ENCODE data around the gene GMPPB. TPM values are rescaled to one million over a fixed set of nuclear protein-coding genes. Genes with fewer than 3 reads are reported as not detected.
A peak's percentile ranks its signal among the peaks of the same experiment; 100 is the strongest.

The GMPPB gene
- total and polyA plus RNA-seq, 12 donors = 11.2 to 141 (median 30.1) TPM

DNA sequence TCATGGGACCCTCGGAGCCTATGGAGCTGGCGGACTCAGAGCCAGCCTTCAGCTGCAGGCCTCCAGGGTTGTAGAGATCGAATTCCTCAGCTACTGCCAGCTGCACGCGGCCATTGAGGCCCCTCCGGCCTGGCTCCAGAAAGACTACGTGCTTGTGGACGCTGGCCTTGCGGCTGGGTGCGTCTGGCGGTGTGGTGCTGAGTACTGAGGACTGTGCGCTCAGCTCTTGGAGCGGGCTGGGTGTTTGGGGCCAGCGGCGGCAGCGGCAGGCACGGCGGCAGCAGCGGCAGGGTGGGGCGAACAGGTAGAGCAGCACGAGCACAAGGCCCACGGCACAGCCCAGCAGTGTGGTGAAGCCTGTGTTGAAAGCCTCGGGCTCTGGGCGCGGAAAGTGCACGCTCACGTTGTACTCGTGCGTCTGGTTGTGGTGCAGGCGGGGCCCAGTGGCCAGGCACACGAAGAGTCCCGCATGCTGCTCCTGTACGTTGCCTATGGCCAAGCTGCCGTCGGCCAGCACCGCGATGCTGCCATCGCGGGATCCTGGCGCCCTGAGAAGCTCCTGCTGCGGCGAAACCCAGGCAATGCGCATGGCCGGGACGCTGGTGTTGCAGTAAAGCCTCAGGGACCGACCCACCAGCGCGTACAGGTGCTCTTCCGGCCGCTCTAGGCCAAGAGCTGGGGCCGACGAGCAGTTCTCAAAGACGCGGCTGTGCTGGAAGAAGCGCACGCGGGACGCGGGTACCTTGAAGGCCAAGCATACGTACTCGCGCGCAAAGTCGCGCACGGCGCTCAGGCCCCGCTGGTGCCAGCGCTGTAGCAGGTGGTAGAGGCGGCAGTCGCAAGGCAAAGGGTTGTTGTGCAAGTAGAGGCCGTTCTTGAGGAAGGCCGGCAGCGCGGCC is 5.5 kb downstream of the GMPPB start:
- intact Hi-C loops (cut with DNase I) = no loop called here
- DNase-seq = peak in 1 of 7 donors; percentile 7
- H3K36me3 ChIP-seq (replicated peaks in 1 of 2) = peaks cover 0 to 17% of the 10 kb centered on the region in 2 donors

DNA sequence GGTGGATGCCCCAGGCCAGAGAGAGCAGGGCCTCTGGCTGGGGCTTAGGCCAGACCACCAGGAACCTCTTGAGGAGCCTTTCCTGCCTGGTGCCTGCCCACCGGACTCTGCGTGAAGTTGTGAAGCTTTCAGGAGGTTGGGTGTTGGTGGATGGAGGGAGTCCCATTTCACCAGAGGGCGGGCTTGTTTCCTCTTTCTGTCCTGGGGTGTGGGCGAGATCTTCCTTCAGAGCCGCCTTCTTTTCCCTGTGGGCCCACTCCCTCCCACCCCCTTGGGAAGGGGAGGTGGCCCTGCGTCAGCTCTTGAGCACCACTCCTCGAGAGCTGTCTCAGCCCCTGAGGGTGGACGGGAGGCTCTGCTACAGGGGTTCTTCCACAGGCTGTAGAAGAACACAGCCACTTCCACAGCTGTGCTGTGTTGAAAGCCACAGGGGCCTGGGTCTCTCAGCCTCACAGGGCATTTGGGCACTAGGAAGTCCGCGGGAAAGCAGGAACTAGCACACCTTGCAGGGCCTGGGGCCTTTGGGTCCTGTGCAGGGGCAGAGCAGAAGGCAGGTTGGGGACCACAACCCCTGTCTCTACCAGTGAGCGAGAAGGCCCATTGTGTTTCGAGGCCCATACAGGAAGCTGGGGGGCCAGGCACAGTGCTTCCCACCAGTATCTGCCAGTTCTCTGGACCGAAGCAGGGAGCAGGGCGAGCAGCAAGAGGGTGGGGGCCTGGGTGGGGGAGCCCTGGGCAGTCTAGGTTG is 6.4 kb downstream of the GMPPB start:
- TF ChIP-seq, protein P1, sequence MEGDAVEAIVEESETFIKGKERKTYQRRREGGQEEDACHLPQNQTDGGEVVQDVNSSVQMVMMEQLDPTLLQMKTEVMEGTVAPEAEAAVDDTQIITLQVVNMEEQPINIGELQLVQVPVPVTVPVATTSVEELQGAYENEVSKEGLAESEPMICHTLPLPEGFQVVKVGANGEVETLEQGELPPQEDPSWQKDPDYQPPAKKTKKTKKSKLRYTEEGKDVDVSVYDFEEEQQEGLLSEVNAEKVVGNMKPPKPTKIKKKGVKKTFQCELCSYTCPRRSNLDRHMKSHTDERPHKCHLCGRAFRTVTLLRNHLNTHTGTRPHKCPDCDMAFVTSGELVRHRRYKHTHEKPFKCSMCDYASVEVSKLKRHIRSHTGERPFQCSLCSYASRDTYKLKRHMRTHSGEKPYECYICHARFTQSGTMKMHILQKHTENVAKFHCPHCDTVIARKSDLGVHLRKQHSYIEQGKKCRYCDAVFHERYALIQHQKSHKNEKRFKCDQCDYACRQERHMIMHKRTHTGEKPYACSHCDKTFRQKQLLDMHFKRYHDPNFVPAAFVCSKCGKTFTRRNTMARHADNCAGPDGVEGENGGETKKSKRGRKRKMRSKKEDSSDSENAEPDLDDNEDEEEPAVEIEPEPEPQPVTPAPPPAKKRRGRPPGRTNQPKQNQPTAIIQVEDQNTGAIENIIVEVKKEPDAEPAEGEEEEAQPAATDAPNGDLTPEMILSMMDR (IDR thresholded peaks at IDR 0.05) = no peak
- TF ChIP-seq POLR2A (IDR thresholded peaks at IDR 0.05) = no peak
- WGBS, 4 donors = 88 to 97% (median 92%) methylated on average over 8 to 14 of the region's 14 CpGs
- DNase-seq = peak in 1 of 7 donors; percentile 7
- Histone ChIP-seq H3K4me3 (no peak overlapping the region), H3K4me1 (replicated peaks in 1 of 2) (peaks cover 0 to 16% of the 10 kb centered on the region in 2 donors), H3K27ac (no peak overlapping the region), H3K27me3 (no peaks in the 10 kb centered on the region), H3K36me3 (replicated peaks in 1 of 2) (peaks cover 0 to 15% of the 10 kb centered on the region in 2 donors), H3K9me3 (replicated peaks in 1 of 3) (no peaks in the 10 kb centered on the region)
- intact Hi-C loops (cut with DNase I) = no loop called here

More for the DNA sequence above, 5.5 kb downstream of the GMPPB start:
- WGBS, 4 donors = 65 to 80% (median 68%) methylated on average over 36 to 75 of the region's 75 CpGs
- no peak overlapping the region for H3K27ac ChIP-seq
- H3K4me1 ChIP-seq (replicated peaks in 1 of 2) = peaks cover 7 to 23% of the 10 kb centered on the region in 2 donors
- H3K27me3 ChIP-seq = no peaks in the 10 kb centered on the region
- H3K9me3 ChIP-seq (replicated peaks in 1 of 3) = no peaks in the 10 kb centered on the region
- no peak overlapping the region for H3K4me3 ChIP-seq
- no peak for TF ChIP-seq POLR2A (IDR thresholded peaks at IDR 0.05)
- TF ChIP-seq, protein P1 (IDR thresholded peaks at IDR 0.05) = no peak

DNA sequence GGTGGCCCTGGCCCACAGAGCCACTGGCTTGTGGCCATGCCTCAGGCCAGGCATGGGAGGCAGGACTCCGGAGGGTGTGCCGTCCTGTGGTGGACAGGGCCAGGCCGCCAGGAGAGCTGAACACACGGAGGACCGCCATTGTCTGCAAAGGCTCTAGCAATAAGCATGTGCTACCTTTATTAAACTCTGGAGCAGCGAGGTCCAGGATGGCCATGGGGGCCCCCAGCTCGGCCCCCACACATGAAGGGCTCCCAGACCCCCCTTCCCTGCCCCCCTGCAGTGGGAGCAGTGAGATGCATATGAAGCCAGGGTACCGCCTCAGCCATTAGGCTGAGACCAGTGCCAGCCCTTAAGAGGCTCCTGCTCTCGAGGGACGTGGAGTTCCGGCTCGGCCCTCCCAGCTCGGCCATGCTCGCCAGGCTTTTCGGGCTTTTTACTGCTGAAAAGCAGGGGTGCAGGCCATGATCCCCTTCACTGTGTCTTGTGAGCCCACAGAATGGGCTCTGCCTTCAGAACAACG is 7.0 kb downstream of the GMPPB start:
- H3K36me3 ChIP-seq (replicated peaks in 1 of 2) = peaks cover 0 to 9% of the 10 kb centered on the region in 2 donors
- DNase-seq = no peak
- no peaks in the 10 kb centered on the region for H3K27me3 ChIP-seq
- intact Hi-C loops (cut with DNase I) = no loop called here
- no peak overlapping the region for H3K27ac ChIP-seq
- 91 to 100% (median 96%) methylated on average over 3 to 16 of the region's 16 CpGs for WGBS, 4 donors
- no peak overlapping the region for H3K4me3 ChIP-seq
- peaks cover 0 to 16% of the 10 kb centered on the region in 2 donors for H3K4me1 ChIP-seq (replicated peaks in 1 of 2)
- no peaks in the 10 kb centered on the region for H3K9me3 ChIP-seq (replicated peaks in 1 of 3)
- TF ChIP-seq, protein P1 (IDR thresholded peaks at IDR 0.05) = no peak
- TF ChIP-seq POLR2A (IDR thresholded peaks at IDR 0.05) = no peak

DNA sequence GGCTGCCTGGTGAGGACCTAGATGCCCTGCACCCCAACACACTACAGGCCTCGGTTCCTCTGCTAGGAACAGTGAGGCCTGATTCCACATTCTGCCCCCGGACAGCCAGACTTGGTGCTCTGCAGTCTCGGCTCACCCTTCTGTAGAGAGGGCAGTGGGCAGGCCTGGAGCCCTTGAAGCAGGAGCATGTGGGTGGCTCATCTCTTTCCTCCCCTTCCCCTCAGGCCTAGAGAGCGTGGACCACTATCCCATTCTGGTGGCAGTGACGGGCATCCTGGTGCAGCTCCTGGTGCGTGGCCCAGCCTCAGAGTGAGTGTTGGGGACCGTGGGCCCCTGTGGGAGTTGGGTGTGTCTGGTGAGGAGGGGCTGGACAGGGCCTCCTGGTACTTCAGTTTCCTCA is 7.6 kb downstream of the GMPPB start:
- Histone ChIP-seq H3K36me3 (replicated peaks in 1 of 2) (peaks cover 0 to 3% of the 10 kb centered on the region in 2 donors), H3K27ac (no peak overlapping the region), H3K9me3 (replicated peaks in 1 of 3) (no peaks in the 10 kb centered on the region), H3K4me1 (replicated peaks in 1 of 2) (peaks cover 0 to 16% of the 10 kb centered on the region in 2 donors), H3K4me3 (no peak overlapping the region), H3K27me3 (no peaks in the 10 kb centered on the region)
- TF ChIP-seq, protein P1 (IDR thresholded peaks at IDR 0.05) = no peak
- no peak for TF ChIP-seq POLR2A (IDR thresholded peaks at IDR 0.05)
- no peak for DNase-seq
- 86 to 100% (median 94%) methylated on average over 1 to 7 of the region's 7 CpGs for WGBS, 4 donors
- intact Hi-C loops (cut with DNase I) = no loop called here

Measured in adrenal gland (tissue), 12 donors.